Loucy (cell line): ENCODE measurements around the gene GCHFR.

Source experiments
- CTCF ChIP-seq: fragments of 200-600 bp; sonication (generic); conservative IDR thresholded peaks from 2 replicates; pipeline ENCODE4 v1.5.1; 2014; ENCODE audit warnings: mild to moderate bottlenecking, antibody characterized with exemption, low read length
- EZH2phosphoT487 ChIP-seq: fragments of 200-600 bp; IDR thresholded peaks from 2 replicates; pipeline ENCODE4 v1.6.1; 2018; ENCODE audit warnings: antibody characterized with exemption, mild to moderate bottlenecking, moderate library complexity, borderline replicate concordance

GRCh38 chr15:40746916-40747418 lies 16.9 kb upstream of the GCHFR start:
- TF ChIP-seq CTCF (no peak), EZH2phosphoT487 (no peak)
